Right renal cortex interstitium (tissue), 3 donors: Measurements from ENCODE around the gene DMRTB1. TPM values are rescaled to one million over a fixed set of nuclear protein-coding genes. Genes with fewer than 3 reads are reported as not detected.

Experiments used
- DNase-seq, 3 donors: peaks; one replicate each; pipeline ENCODE4 v3.0.0-alpha.2; 2013; ENCODE audit warnings: low read depth in 3 of 3, low spot score in 2 of 3
- polyA plus RNA-seq, 3 donors: library from polyadenylated mRNA; unstranded; fragments of 120-200 nt; gene quantifications; one replicate each; pipeline ENCODE4 v1.2.1, GENCODE V29; 2013; ENCODE audit not compliant: insufficient read length in 3 of 3

The DMRTB1 gene
- polyA plus RNA-seq, 3 donors = 0.07 to 0.24 (median 0.14) TPM

DNA sequence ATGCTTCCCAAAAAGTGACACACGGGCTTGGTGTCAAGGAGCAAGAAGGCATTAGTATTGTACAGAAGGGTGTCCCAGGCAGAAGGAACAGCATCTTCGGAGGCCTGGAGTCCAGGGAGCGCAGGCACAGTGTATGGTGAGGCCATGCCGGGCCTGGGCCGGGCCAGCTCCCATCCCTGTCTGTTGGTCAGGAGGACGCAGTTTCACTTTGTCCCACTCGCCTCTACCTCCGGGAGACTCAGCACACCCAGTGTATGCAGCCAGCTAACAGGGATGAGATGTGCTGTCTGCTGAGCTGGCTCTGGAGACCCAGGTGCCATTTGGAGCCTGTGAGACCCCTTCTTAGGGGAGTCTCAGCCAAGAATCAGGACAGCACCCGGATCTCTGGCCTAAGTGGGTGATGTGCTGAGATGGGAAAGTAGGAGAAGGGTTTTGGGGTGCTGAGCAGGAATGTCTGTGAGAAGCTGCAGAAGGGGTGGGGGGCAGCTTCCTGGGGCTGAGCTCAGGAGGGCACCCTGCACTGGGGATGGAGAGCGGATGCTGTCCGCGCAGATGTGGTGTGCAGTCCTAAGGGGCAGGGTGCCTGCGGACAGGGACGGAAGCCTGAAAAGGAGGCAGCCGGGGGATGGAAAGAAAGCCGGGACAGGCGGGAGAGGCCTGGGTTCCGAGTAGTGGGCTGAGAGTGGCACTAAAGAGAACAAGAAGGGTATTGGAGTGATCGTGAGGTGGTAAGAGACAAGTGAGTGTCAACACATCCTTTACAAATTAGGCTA, 25.7 kb downstream of the DMRTB1 start:
- DNase-seq = no peak

DNA sequence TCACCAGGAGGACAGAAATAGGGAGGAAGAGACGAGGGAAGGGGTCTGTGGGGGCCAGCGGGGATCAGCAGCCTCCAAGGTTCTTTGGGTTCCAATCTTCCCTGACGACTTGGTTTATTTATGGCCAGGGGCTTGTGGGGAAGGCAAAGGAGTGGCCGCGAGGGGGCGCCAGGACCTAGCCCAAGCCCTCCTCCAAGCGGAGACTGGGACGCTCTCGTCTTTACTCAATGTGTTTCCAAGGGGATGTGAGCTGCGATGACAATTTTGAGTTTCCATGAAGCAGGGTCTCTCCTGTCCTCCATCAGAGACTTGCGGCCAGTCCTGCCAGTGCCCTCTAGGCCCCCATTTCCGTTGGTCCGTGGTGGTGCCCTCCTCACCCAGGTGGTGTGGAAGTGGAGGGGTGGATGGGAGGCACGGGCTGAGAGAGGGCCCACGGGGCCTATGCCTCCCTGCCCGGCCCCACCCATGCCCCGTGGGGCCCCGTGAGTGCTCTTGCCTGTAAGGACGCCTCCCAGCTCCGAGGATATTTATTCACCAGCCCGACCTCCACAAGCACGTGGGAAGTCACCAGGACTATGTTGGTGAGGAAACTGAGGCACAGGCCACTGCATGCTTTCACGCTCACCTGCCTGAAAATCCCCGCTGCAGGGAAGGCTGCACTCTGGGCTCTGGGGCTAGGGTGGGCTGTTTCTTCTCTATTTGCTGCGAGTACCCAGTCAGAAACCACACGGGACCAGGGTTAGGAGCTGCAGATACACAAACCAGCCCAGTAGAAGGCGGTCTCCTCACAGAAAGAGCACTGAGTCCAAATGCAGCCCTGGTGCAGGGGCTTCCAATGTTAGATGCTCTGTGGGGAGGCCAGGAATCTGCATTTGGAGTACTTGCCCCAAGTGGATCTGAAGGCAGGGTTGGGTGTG, 26.5 kb downstream of the DMRTB1 start:
- DNase-seq = peak; percentile 64 to 73 (median 68)

DNA sequence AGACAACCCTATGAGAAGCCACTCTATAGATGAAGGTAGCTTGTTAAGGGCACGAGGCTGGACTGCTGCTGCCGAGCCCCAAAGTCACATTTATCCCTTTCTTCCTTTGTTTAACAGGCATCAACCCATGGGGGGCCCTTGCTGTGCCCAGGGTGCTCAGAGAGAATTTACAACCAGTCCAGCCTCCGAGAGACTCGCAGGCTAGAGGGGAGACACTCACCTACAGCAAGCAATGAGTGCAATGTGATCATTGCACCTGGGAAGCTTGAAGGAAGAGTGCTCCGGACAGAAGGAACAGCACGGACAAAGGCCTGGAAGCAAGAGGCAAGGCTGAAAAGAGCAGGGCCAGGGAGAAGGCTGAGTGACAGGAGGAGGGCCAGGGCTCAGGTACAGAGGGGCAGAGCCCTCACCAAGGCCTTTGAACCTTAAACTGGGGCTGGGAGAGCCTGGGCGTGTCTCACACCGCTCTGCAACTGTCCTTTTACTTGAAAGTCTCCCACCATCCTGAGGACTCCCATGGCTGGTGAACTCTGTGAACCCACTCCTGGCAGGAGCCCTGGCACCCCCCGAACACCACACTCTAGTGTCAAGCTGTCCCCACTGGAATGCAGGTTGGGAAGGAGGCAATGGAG, 27.3 kb downstream of the DMRTB1 start:
- DNase-seq = no peak

DNA sequence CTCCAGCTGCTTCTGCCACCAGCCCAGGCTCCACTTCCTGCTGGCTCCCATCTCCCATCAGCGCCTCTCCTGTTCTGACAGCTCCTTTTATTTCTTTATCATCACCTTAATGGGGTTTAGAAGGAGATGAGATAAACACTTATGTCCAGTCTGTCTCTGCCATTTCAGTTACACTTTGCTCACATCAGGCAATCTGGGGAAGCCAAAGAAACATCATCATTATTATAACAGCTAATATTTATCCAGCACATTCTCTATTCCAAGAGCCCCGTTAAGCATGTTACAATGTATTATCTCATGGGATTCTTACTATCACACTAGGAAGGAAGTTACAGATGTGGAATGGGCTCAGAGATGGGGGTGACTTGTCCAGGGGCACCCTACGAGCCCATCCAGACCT, 31.2 kb downstream of the DMRTB1 start:
- no peak for DNase-seq

DNA sequence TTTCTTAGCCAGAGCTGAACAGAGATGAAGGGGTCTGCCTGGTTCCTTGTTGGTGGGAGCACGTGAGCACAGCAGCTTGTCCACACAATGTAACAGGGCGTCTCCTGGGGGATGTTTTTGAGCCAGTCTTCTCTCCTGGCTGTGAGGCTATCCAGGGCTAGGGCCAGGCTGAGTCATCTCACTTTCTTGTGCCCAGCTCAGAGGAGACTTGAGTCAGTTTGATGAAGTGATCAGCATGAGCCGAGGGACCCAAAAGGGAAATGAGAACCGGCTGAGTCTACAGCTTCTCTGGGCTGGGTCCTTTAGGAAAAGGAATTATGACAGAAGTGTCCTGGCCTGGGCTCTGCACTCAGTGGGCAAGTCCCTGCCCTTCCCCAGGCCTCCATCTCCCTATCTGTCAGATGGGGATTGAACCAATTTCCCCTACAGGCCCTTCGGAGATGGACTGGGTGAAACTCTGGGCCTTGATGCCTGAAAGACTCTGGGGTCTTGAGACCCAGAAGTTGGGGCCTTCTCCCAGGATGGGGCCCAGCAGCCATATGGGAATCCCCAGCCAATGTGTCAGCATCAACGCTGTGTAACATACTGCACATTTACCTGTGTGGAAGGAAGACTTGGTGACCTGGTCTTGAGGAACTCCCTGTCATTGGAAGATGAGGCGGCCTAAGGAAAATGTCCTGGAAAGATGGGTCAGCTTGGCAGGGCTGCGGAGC, 36.6 kb downstream of the DMRTB1 start:
- DNase-seq = no peak

DNA sequence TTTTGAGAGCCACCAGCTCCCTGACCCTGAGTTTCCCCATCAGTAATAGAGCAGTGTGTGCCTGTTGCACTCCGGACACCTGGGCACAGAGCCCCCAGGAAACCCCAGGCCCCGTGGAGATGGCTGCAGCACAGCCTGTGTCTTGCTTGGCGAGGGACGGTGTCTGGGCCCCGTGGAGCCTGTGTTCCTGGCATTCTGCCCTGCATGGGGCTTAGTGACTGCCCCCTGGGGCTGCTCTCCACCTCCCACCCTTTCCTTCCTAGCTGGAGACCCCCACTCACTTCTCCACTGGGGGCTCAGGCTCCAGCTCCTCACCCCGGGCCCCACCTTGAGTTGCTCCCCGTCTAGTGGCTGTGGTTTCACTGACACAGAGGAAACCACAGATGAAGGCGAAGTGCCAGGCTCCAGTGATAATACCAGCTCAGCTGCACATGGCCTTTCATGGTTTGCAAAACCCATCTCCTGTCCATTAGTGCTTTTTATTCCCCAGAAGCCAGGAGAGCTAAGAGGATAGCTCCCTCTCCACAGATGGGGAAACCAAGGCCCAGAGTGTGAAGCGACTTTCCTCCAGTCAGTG, 39.4 kb downstream of the DMRTB1 start:
- no peak for DNase-seq

DNA sequence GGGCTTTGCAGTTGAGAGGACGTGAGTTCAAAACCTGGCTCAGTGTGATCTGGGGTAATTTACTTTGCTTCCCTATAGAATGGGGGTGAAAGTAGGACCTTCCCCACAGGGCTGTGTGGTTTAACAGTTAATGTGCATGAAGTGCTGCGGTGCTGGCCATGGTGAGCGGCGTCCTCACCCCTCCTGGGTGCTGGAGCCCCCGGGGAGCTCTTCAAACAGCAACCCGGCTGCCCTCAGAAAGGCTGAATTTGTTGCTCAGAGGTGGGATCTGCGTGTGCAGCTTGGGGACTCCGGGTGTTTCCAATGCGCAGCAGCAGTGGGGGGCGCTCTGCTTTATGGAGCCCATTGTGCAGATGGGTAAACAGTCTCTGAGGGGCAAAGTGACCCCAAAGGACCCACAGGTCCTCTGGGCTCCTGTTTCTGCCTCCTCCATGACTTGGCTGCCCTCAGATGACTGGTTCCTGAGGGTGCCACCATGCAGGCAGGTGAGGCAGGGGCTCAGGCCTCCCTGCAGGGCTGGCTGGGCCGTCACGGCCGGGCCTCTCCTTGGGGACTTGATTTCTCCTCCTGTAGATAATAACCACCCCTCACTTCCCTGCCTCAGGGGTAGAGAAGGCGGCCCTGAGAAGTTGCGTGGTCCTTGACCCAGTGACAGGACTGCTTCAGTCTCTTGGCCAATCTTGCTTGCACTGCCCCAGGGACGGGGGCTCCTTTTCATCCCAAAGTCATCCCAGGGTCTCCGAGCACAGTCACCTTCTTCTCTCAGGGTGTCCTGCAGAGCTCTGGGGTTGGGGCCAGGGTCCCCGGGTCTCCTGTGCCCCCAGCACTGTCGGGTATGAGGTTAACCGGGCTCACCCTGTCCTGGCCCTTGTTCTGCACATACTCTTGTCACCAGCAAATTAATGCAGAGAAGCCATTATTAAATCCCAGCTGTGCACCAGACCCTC, 40.3 kb downstream of the DMRTB1 start:
- DNase-seq = no peak

DNA sequence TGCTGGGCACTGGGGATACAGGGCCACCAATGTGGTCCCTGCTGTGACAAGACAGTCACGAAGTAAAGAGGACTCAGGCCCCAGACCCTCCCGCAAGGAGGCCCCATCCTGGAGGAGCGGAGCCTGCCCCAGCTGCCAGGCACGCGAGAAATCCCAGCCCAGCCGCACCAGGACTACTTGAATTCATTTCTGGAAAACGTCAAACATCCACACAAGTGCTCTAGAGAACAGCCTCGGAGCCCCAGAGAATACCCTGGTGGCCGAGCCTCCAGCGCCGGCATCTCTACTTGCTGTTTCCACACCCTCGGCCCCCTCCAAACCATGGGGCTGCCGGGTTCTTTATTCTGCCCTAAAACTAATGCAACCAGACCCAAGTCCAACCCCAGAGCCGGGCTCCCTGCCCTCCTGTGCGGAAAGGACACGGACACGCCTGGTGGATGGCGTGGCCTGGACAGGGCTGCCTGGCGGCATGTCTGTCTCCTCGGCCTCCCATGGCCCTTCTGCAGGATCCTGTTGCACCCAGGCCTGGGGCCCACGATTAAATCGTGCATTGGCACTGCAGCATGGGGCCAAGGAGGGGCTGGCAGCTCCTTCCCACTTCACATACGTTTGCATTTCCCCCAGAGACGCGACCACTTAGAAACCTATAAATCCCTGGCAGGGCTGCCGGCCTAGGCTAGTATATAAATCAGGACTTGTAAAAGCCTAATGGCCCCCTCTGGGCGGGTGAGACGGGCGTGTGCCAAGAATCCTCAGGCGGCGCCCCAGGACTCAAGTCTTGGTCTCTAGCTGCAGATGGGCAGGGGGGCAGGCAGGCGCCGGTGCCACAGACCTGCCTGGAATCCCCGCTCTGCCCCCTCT, 41.2 kb downstream of the DMRTB1 start:
- DNase-seq = no peak

DNA sequence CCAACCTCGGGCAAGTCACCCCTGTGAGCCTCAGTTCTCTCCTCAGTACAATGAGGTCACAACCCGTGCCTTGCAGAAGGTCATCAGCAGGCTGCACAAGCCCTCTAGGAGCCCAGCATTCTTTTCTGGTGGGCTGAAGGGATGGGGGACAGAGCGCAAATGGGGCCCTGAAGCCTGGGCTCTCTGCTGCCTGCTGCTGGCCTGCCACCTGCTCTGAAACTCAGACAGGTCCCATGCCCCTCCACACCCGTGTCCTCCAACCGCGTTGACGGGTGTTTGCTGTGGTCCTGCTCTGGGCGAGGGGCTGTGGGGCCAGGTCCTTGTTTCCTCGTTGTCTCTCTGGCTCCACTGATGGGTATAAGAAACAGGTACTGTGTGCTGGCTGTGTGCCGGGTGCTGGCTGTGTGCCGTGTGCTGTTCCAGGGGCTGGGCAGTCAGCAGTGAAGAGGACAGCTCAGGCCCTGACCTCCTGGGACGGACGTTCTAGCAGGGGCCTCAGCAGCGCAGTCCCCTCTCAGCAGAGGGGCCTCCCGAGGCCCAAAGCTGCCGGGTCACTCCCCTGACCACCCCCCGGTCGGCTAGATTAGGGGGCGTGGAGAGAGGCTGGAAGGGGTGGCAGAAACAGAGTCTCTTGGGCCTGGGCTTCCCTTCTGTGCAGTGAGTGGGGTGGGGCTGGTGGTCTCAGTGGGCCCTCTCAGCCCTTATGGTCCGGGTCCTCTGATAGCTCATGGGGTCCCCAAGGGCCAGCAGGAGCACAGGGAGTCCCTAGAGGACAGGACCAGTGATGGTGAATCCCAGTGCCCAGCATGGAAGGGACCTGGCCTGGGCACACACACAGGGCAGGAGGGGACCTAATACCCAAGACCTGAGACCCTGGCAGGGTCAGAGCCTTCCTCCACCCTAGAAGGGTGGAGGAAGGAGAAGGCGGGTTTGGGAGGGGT, 42.1 kb downstream of the DMRTB1 start:
- no peak for DNase-seq

DNA sequence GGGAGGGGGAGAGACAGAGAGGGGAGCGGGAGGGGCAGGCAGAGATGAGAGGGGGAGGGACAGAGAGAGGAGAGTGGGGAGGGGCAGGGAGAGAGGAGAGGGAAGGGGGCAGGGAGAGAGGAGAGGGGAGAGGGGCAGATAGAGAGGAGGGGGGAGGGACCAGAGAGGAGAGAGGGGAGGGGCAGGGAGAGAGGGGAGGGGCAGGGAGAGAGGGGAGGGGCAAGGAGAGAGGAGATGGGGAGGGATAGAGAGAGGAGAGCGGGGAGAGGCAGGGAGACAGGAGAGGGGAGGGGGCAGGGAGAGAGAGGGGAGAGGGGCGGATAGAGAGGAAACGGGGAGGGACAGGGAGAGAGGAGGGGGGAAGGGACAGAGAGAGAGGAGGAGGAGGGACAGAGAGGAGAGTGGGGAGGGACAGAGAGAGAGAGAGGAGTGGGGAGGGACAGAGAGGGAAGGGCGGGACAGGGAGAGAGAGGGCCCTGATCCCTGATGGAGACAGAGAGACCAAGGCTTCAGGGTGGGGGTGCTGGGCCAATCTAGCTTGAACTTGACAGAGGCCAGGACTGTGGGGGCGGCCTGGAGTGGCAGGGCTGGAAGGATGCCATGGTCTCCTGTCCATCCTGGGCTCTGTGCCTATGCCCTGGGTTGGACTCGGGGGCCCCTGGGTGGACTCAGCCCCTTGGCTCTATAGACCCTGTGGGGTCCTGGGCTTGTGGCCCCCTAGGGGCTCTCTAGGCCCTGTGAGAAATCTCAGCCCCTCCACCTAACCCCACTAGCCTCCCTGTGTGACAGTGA, 43.6 kb downstream of the DMRTB1 start:
- DNase-seq = no peak

DNA sequence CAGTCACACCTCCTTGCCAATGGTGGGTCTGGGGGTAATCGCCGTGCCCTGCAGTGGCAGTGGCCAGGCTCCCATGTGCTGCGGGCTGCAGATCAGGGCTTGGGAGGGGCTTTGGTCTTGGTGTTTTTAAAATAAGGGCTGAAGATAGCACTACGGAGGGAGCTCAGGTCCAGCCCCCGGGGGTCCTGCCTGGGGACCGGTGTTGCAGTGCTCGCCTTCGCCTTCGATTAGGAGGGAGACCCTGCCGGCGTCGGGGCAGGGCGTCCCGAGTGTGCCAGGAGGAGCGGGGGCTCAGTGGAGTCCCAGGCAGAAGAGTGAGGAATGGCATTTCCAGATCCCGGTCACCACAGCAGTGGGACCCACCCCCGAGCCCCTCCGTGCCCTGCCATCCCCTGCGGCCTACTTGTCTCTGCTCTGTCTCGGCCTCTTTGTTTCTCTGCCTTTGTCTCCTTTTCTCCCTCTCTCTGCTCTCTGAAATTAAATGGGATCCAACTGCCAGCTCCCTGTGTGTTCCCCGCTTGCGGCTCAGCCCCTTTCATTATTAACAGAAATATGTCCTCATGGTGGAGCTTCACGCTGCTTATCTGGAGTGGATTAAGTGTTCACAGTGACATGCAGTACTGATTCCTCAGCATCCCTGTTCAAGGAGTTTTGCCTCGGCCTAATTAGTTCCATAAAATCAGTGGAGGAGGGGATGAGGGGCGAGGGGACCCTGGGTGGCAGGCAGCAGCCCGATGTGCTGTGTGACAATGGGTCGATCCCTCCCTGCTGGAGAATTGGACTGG, 44.4 kb downstream of the DMRTB1 start:
- no peak for DNase-seq

DNA sequence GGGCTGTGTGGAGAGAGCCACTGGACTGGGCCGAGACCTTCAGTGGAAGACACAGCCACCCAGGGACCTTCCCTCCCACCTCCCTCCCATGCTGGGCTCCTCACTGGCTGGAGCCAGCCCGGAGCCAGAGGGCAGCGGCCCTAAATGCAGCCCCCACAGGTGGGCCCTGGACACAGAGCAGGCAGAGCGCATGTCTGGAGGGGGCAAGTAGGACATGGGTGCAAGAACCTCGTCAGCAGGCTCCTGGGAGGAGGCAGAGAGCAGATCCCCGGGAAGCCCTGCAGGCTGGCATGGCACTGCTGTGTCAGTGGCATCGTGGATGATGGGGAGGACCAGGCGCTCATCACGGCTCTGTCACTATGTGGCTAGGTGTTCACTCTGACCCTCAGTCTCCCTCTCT, 45.7 kb downstream of the DMRTB1 start:
- no peak for DNase-seq

DNA sequence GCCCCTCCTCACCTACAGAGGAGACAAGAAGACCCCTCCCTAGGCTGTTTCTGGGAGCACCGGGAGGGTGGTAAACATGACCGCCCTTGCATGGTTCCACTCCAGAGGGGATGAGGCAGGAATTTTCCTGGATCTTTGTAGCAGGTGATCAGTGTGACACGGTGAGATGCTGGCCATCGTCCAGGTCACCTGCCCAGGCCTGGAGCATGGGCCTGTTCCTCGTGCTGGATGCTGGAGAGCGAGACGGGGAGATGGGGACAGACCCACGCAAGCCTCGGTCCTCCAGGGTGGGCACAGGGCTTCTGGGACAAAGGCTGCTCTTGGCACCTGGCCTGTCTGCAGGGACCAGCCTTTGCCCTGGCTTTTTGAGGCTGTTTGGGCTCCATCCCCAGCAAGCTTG, 46.2 kb downstream of the DMRTB1 start:
- DNase-seq = no peak

DNA sequence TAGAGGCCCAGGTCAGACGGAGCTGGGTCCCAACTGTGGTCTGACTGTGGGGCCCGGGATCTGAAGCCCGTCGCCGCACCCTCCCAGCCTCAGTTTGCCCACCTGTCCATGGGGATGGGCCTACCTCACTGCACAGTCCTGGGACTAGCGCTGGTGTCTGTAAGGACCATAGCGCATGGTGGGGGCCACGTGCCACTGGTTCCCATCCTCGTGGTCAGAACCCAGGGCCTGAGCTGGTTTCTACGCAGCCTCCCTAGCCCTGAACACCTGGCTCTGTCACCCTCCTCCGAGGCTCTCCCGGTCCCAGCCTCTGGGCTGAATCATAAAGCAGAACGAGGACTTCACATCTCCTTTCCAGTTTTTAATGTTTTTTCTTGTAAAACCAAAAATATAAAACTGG, 46.7 kb downstream of the DMRTB1 start:
- no peak for DNase-seq

DNA sequence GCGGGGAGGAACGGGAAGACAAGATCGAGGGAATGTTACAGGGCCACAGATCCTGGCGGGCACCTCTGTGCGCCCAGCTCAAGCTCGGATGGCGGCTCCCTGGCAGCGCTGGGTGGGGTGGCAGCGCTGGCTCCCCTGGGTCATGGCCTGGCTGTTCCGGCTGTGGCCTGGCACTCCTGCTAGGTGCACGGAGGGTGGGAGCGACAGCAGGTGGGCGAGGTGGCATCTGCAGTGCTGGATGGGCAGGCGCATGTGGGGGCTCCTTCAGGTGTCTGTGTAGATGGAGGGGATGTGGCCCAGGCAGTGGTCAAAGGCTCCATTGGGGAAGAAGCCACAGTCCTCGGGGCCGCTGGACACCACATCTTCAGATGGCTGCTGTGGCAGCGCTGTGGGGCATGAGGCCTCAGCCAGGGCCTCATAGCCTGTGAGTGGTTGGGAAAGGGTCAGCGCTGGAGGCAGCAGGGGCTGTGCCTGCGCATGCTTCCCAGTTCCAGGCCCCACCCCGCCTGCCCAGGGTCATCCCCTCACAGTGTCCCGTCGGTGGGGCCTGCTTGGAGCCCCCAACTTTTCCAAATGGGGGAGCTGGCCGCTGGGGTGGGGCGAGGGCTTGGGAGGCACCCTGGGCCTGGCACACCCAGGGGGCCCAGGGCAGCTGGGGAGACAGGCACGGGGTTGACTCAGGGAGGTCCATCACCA, 47.3 kb downstream of the DMRTB1 start:
- DNase-seq = no peak
